PC-9 (cell line): ENCODE measurements around the gene SH3GL1. TPM values are rescaled to one million over a fixed set of nuclear protein-coding genes. Genes with fewer than 3 reads are reported as not detected.

Experiments
- BruUV-seq: library from RNA; stranded (reverse); fragments of 400-500 nt; replicated peaks from 2 replicates; lab custom pipeline; 2021; lab: Mats Ljungman, UMichigan
- CTCF ChIA-PET: fragments of 300-600 bp; sonication (Branson Sonifier 250); formaldehyde crosslinking; loops from one replicate; lab custom pipeline; 2022; ENCODE audit warnings: antibody characterized with exemption; lab: Charles Lee
- POLR2A ChIA-PET: fragments of 300-600 bp; sonication (Branson Sonifier 250); formaldehyde crosslinking; loops from one replicate; lab custom pipeline; 2022; ENCODE audit warnings: antibody characterized with exemption; ENCODE audit not compliant: unreplicated experiment; lab: Charles Lee
- DNase-seq, 2 experiments: peaks; one replicate each; pipeline versions ENCODE4 v3.0.0 to v3.0.0-alpha.2; 2015 to 2022; ENCODE audit warnings: mixed read lengths in 1 of 2
- H2AFZ ChIP-seq: fragments of 200-600 bp; sonication (generic); 2 replicates; pipeline ENCODE4 v1.8.1; 2017; ENCODE audit warnings: antibody characterized with exemption
- H3F3A ChIP-seq: fragments of 200-600 bp; sonication (generic); 2 replicates; pipeline ENCODE4 v1.8.1; 2017; ENCODE audit warnings: antibody characterized with exemption, mild to moderate bottlenecking, low read depth; ENCODE audit not compliant: insufficient read depth
- H3K27ac ChIP-seq: fragments of 200-600 bp; sonication (generic); 2 replicates; pipeline ENCODE4 v1.6.1; 2016; ENCODE audit warnings: mixed run types
- H3K27me3 ChIP-seq: fragments of 200-600 bp; sonication (generic); 2 replicates; pipeline ENCODE4 v1.6.1; 2016; ENCODE audit warnings: low read depth, mixed run types; ENCODE audit not compliant: insufficient read depth
- H3K36me3 ChIP-seq: fragments of 200-600 bp; sonication (generic); 2 replicates; pipeline ENCODE4 v1.6.1; 2016; ENCODE audit warnings: low read depth, mixed run types
- H3K4me1 ChIP-seq: fragments of 200-600 bp; sonication (generic); replicated peaks from 2 replicates; pipeline ENCODE4 v1.6.1; 2016; ENCODE audit warnings: mixed run types; ENCODE audit not compliant: insufficient read depth
- H3K4me2 ChIP-seq: fragments of 200-600 bp; sonication (generic); 2 replicates; pipeline ENCODE4 v1.6.1; 2017; ENCODE audit warnings: mixed run types
- H3K4me3 ChIP-seq: fragments of 200-600 bp; sonication (generic); 2 replicates; pipeline ENCODE4 v1.6.1; 2016; ENCODE audit warnings: mixed run types
- H3K79me2 ChIP-seq: fragments of 200-600 bp; sonication (generic); 2 replicates; pipeline ENCODE4 v1.6.1; 2017; ENCODE audit warnings: low read depth, mixed run types
- H3K9me2 ChIP-seq: fragments of 200-600 bp; sonication (generic); 2 replicates; pipeline ENCODE4 v1.8.1; 2017; ENCODE audit warnings: mild to moderate bottlenecking; ENCODE audit not compliant: insufficient read depth
- H3K9me3 ChIP-seq: fragments of 200-600 bp; sonication (generic); 2 replicates; pipeline ENCODE4 v1.8.1; 2016; ENCODE audit warnings: low read depth; ENCODE audit not compliant: insufficient read depth
- H4K20me1 ChIP-seq: fragments of 200-600 bp; sonication (generic); 2 replicates; pipeline ENCODE4 v1.8.1; 2017; ENCODE audit not compliant: insufficient read depth
- EZH2 ChIP-seq: fragments of 200-600 bp; sonication (generic); IDR thresholded peaks from 2 replicates; pipeline ENCODE4 v1.8.0; 2017; ENCODE audit warnings: antibody characterized with exemption, low read depth
- intact Hi-C: fragments of 100-400 bp; cut with micrococcal nuclease; formaldehyde crosslinking; loops from one replicate; pipeline ENCODE4 v1.10.0; 2022; ENCODE audit not compliant: unreplicated experiment
- total RNA-seq: library from RNA; stranded (reverse); gene quantifications from 2 replicates; pipeline ENCODE4 v1.2.3, GENCODE V29; 2021
- TF ChIP-seq, protein P1 (sequence below): fragments of 200-600 bp; sonication (generic); conservative IDR thresholded peaks from 2 replicates; pipeline ENCODE4 v1.6.1; 2017; ENCODE audit warnings: mixed run types, antibody characterized with exemption, mild to moderate bottlenecking, moderate library complexity

Gene SH3GL1
- total RNA-seq, 1 experiment from 2014 or later: 49.2 TPM

DNA sequence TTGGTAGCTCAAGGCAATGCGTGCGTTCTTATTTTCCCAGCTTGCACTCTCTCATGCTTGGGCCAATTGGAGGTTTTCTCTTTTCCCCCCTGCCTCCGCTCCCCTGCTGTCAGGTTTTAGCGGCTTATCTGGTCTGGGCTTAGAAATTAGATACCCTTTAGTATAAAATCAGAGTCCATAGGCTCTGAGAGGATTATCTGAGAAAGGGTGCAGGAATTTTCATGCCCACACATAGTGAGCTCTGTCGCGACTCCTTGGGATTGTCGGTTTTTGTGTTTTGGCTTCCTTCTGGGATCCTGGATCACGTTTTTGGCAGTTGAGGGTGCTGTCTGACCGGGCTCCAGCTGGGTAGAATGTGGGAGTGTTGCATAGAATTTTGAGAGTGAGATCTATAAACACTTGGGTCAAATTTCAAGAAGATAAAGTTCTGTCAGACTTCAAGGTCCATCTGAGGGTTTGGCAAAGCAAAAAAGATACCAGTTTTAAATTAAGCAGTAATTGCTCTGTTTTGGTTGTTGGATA is 14.5 kb upstream of the SH3GL1 start:
- Histone ChIP-seq H3K27ac (no peak overlapping the region), H3K79me2 (0 out of 2 replicates have a peak, but pooled peaks cover 12% of the 10 kb centered on the region), H3K27me3 (no peaks in the 10 kb centered on the region)

GRCh38 chr19:4414144-4414799 is 13.9 kb upstream of the SH3GL1 start:
- intact Hi-C loops: no loop called here
- Histone ChIP-seq H4K20me1 (no peaks in the 10 kb centered on the region), H3K36me3 (no peaks in the 10 kb centered on the region), H3K4me3 (no peak overlapping the region), H3K9me3 (no peaks in the 10 kb centered on the region), H3F3A (no peaks in the 10 kb centered on the region; the same call in 1 of the 2 replicates), H3K4me2 (no peak overlapping the region), H3K79me2 (0 out of 2 replicates have a peak, but pooled peaks cover 12% of the 10 kb centered on the region), H3K4me1 (no peaks in the 10 kb centered on the region), H3K9me2 (no peaks in the 10 kb centered on the region), H3K27ac (no peak overlapping the region), H3K27me3 (no peaks in the 10 kb centered on the region), H2AFZ (no peak overlapping the region)
- ChIA-PET POLR2A (no interaction called here), CTCF (no interaction called here)
- no peak for TF ChIP-seq EZH2
- TF ChIP-seq, protein P1, sequence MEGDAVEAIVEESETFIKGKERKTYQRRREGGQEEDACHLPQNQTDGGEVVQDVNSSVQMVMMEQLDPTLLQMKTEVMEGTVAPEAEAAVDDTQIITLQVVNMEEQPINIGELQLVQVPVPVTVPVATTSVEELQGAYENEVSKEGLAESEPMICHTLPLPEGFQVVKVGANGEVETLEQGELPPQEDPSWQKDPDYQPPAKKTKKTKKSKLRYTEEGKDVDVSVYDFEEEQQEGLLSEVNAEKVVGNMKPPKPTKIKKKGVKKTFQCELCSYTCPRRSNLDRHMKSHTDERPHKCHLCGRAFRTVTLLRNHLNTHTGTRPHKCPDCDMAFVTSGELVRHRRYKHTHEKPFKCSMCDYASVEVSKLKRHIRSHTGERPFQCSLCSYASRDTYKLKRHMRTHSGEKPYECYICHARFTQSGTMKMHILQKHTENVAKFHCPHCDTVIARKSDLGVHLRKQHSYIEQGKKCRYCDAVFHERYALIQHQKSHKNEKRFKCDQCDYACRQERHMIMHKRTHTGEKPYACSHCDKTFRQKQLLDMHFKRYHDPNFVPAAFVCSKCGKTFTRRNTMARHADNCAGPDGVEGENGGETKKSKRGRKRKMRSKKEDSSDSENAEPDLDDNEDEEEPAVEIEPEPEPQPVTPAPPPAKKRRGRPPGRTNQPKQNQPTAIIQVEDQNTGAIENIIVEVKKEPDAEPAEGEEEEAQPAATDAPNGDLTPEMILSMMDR: no peak
- no TSS peak for BruUV-seq
- DNase-seq: no peak

More for the DNA sequence above, 14.5 kb upstream of the SH3GL1 start:
- Histone ChIP-seq H3K4me1 (no peaks in the 10 kb centered on the region), H2AFZ (no peak overlapping the region), H3F3A (no peaks in the 10 kb centered on the region; the same call in 1 of the 2 replicates), H3K4me2 (no peak overlapping the region), H3K36me3 (no peaks in the 10 kb centered on the region), H4K20me1 (no peaks in the 10 kb centered on the region), H3K9me3 (no peaks in the 10 kb centered on the region), H3K4me3 (no peak overlapping the region), H3K9me2 (no peaks in the 10 kb centered on the region)
- BruUV-seq: no TSS peak
- ChIA-PET CTCF (no interaction called here), POLR2A (interaction anchor here (0.6 kb wide), 1 partner anchor 15 kb away, joined by 4 read pairs; no protein-coding TSS in a partner anchor)
- no peak for DNase-seq
- TF ChIP-seq EZH2: no peak
- TF ChIP-seq, protein P1: no peak
- intact Hi-C loops: no loop called here

DNA sequence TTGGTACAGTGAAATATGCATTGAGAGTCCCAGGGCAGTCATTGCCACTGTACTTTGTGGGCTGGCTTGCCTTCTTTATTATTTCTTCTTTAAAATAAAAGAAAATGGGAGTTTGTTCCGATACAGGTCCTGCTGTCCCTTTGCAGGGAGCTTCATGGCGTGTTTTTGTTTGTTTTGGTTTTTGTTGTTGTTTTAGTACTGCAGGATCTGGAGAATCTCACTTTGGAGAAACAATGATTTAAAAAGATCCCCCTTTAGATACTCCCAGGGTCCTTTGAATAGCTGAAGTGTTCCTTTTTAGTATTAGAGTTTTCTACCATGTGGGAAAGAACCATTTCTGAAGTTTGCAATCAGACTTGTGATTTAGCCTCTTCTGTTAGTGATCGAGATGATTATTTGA is 13.2 kb upstream of the SH3GL1 start:
- H3K4me2 ChIP-seq: no peak overlapping the region
- ChIA-PET POLR2A (no interaction called here), CTCF (no interaction called here)
- no peaks in the 10 kb centered on the region for H3K27me3 ChIP-seq
- no peaks in the 10 kb centered on the region; the same call in 1 of the 2 replicates for H3F3A ChIP-seq
- no TSS peak for BruUV-seq
- no peak for TF ChIP-seq EZH2
- TF ChIP-seq, protein P1: no peak
- 0 out of 2 replicates have a peak, but pooled peaks cover 12% of the 10 kb centered on the region for H3K79me2 ChIP-seq
- H3K9me2 ChIP-seq: no peaks in the 10 kb centered on the region
- no peak for DNase-seq
- H3K27ac ChIP-seq: no peak overlapping the region
- H3K9me3 ChIP-seq: no peaks in the 10 kb centered on the region
- no peaks in the 10 kb centered on the region for H4K20me1 ChIP-seq
- H3K4me1 ChIP-seq: no peaks in the 10 kb centered on the region
- H2AFZ ChIP-seq: no peak overlapping the region
- intact Hi-C loops: no loop called here
- H3K4me3 ChIP-seq: no peak overlapping the region
- no peaks in the 10 kb centered on the region for H3K36me3 ChIP-seq
